Ramos (cell line): ENCODE data around the gene THOC6.

Experiments
- in situ Hi-C: fragments of 300-500 bp; cut with MboI; formaldehyde crosslinking; loops from one replicate; pipeline ENCODE4 v1.14.3; 2022; ENCODE audit warnings: low sequenced_read_pairs; ENCODE audit not compliant: unreplicated experiment

The THOC6 gene

DNA sequence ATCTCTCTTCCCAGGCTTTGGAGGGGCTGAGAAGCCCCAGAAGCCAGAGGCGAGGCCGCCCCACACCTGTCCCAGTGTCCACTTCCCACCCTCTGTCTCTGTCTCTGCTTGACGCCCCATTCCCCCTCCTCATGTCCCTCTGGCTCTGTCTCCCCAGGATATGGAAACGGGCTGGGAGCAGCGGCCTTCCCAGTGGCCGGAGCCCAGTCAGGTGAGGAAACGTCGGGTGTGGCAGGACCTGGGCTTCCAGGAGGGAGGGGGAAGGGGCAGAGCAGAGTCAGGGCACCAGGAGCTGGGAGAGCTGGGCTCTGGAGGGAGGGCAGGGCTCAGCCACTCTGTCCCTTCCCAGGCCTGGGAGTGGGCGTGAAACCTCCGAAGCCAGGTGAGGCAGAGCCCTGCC, 32.9 kb upstream of the THOC6 start:
- in situ Hi-C loops: no loop called here

DNA sequence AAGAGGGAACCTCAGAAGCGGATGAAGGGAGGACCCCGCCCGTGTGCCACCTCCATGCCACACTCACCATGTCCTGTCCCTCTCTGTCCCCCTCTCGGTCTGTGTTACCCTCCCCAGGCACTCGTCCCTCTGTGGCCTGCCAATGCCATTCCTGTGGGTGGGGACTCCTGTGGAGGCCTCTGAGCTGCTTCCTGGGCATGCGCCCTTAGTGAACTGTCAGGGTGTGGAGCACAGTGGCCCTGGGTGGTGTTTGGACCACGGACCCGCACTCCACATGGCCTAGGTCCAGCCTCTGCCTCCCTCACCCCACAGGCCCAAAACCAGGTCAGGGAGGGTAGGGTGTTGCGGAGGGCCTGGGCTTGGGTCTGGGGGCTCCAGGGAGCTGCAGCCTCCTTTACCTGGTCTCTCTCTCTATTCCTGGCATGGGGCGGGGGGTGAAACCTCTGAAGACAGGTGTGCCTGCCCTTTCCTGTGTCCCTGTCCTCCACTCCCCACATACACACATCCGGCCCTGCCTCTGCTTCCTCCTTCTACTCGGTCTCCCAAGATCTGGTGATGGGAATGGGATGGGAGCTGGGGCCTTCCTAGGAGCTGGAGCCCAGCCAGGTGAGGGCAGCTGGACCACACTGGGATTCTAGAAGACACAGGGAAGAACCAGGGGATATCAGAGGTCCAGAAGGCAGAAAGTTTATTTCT, 32.1 kb upstream of the THOC6 start:
- in situ Hi-C loops: no loop called here

GRCh38 chr16:2992383-2993081, 31.3 kb upstream of the THOC6 start:
- in situ Hi-C loops: no loop called here

DNA sequence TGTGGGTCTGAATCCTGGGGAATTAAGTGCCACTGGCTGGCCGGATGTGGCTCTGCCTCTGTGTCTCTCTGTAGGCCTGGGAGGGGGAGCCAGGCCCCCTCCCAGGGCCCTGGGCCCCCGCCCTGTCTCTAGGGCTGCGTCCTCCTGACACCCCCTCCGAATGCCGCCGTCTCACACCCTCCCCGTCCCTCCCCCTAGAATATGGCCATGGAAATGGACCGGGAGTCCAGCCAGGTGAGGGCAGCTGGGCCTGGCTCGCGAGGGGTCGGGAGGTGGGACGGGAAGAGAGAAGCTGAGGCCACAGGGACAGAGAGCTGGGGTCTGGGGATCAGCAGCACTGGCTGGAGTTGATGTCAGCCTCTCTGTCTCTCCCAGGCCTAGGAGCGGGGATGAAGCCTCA, 27.5 kb upstream of the THOC6 start:
- in situ Hi-C loops: no loop called here

- in situ Hi-C loops: no loop called here
Observed at GRCh38 chr16:2999929-3000328, 23.9 kb upstream of the THOC6 start.

GRCh38 chr16:3000540-3000939, 23.3 kb upstream of the THOC6 start:
- in situ Hi-C loops: no loop called here

DNA sequence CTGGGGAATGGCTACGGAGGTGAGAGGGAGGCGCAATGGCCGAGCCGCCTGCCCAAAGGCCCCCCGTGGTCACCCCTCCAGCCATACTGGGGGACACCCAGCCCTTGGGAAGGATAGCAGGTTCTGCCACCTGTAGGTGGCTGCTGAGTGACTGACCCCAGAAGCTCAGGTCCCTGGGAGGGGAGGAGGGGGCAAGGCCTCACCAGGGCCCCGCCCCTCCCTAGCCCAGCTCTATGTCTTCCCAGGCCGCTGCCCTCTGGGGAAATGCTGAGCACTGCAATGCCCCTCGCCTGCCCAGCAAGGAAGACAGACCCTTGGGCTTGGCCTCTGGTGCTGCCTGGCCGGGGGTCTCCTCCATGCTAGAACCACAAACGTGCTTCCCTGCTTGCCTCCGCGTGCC, 22.5 kb upstream of the THOC6 start:
- in situ Hi-C loops: no loop called here

- in situ Hi-C loops: no loop called here
Observed at GRCh38 chr16:3003582-3004270, 20.1 kb upstream of the THOC6 start.

DNA sequence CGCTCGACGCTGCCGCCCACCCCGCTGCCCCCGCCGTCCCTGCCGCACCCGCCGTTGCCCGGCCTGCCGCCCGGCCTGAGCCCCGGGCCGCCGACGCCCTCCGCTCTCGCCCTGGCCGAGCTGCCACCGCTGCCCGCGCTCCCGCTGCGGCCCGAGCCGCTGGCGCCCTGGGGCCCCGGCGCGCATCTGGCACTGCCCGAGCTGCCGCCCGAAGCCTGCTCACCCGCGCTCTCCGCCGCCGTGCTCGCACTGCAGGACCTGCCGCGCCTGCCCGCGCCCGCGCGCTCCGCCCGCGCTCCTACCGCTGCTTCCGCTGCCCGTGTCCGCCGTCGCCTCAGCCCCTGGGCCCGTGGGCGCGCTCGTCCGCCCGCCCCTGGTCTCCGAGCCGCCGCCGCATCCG, 19.5 kb upstream of the THOC6 start:
- in situ Hi-C loops: no loop called here

- in situ Hi-C loops: no loop called here
Observed at GRCh38 chr16:3004781-3005284, 19.0 kb upstream of the THOC6 start.

GRCh38 chr16:3007059-3007956, 16.5 kb upstream of the THOC6 start:
- in situ Hi-C loops: no loop called here

DNA sequence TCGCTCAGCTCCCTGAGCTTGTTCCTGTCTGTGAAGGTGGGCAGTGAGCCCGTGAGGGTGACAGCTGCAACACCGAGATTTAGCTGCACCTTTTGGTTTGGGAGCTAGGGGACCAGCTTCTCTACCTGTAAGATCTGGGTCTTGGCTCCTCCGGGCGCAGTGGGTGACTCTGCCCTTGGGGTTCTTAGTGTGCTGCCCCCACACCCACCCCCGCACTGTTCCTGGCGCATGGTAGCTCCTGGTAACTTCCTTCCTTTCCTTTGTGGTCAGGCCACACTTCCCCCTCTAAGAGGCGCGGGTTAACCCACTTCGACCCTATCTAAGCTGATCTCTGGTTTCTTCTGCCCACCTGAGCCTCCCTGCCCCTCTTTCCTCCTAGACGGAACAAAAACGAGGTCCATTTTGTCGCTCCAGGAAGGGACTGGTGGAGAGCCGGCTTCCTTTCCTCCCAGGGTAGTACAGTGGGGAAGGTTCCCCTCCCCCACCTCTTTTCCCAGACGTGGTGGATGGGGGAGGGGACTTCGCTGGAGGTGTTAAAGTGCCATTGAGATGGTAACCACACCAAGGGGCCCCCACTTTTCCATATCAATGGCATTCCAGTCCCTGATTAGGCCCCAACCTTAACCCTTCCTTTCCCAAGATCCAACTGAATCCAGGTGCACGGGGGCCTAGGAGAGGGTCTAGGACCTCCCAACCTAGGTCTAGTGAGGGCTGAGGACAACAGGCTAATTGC, 15.7 kb upstream of the THOC6 start:
- in situ Hi-C loops: no loop called here

GRCh38 chr16:3008690-3009037, 15.2 kb upstream of the THOC6 start:
- in situ Hi-C loops: no loop called here

DNA sequence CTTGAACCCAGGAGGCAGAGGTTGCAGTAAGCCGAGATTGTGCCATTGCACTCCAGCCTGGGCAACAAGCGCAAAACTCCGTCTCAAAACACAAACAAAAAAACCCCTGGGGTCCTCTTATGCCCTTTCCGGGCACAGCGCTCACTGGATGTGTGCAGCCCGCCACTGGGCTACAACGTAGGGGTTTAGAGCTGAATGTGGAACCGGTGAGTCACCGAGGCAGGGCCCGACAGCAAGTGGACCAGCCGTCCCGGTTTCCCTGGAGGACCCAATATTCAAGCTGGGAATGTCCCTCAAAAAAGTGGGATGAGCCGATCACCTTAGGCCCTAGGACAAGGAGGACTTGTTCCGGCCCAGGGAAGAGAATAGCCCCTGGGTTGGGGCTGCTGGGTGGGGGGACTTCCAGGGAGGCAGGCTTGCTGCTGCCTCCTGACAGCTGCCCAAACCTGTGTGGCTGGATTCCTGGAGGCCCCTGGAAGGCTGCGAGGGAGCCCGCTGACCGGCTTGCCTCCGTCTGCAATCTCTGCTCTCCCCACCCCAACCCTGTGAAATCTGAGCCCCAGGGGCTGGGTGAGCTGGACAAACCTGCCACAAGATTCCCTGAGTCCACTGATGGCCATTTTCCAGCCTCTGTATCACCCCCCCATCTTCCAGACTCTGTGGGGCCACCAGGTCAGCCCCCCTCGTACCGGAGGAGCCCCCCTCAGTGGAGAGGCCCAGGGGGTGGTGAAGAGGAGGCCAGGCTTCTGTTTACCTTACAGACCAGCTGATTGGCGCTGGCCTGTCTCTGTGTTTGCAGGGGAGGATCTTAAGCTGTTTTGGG, 14.1 kb upstream of the THOC6 start:
- in situ Hi-C loops: no loop called here

GRCh38 chr16:3010510-3010909, 13.3 kb upstream of the THOC6 start:
- in situ Hi-C loops: no loop called here

GRCh38 chr16:3012246-3012645, 11.6 kb upstream of the THOC6 start:
- in situ Hi-C loops: no loop called here

- in situ Hi-C loops: no loop called here
Observed at GRCh38 chr16:3012828-3013420, 10.9 kb upstream of the THOC6 start, which contains the start of gene CLDN9. Gene CLDN9, plus strand, starts transcription at chr16:3012923. Its CDS starts 440 bp downstream, at chr16:3013363.

- in situ Hi-C loops: no loop called here
Observed at GRCh38 chr16:3013491-3013951, 10.3 kb upstream of the THOC6 start.
